Tongue (tissue), 2 donors: ENCODE measurements around the gene IRF7. TPM values are rescaled to one million over a fixed set of nuclear protein-coding genes. Genes with fewer than 3 reads are reported as not detected.

Source experiments
- DNase-seq: peaks from one replicate; pipeline ENCODE4 v3.0.0-alpha.2; 2015
- total RNA-seq: library from RNA; depleted of rRNA; stranded (reverse); fragments of >200 nt; gene quantifications from one replicate; pipeline ENCODE4 v1.2.3, GENCODE V29; 2014

Gene IRF7
- total RNA-seq, 1 donor from 2014 or later = 12.5 TPM

DNA sequence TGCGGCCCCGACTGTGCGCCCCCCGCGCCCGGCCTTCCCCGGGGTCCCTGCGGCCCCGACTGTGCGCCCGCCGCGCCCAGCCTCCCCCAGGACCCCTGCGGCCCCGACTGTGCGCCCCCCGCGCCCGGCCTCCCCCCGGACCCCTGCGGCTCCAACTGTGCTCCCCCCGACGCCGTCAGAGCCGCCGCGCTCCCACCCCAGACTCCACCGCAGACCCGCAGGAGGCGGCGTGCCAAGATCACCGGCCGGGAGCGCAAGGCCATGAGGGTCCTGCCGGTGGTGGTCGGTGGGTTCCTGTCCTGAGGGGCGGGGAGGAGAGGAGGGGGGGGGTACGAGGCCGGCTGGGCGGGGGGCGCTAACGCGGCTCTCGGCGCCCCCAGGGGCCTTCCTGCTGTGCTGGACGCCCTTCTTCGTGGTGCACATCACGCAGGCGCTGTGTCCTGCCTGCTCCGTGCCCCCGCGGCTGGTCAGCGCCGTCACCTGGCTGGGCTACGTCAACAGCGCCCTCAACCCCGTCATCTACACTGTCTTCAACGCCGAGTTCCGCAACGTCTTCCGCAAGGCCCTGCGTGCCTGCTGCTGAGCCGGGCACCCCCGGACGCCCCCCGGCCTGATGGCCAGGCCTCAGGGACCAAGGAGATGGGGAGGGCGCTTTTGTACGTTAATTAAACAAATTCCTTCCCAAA, 24.4 kb upstream of the IRF7 start:
- DNase-seq = no peak

DNA sequence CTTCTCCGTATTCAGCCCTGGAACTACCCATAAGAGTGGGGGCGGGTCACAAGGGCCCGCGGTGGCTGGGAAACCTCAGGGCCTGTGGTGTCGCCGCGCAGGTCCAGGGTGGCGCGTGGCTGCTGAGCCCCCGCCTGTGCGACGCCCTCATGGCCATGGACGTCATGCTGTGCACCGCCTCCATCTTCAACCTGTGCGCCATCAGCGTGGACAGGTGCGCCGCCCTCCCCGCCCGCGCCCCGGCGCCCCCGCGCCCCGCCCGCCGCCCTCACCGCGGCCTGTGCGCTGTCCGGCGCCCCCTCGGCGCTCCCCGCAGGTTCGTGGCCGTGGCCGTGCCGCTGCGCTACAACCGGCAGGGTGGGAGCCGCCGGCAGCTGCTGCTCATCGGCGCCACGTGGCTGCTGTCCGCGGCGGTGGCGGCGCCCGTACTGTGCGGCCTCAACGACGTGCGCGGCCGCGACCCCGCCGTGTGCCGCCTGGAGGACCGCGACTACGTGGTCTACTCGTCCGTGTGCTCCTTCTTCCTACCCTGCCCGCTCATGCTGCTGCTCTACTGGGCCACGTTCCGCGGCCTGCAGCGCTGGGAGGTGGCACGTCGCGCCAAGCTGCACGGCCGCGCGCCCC, 23.7 kb upstream of the IRF7 start:
- DNase-seq = no peak

DNA sequence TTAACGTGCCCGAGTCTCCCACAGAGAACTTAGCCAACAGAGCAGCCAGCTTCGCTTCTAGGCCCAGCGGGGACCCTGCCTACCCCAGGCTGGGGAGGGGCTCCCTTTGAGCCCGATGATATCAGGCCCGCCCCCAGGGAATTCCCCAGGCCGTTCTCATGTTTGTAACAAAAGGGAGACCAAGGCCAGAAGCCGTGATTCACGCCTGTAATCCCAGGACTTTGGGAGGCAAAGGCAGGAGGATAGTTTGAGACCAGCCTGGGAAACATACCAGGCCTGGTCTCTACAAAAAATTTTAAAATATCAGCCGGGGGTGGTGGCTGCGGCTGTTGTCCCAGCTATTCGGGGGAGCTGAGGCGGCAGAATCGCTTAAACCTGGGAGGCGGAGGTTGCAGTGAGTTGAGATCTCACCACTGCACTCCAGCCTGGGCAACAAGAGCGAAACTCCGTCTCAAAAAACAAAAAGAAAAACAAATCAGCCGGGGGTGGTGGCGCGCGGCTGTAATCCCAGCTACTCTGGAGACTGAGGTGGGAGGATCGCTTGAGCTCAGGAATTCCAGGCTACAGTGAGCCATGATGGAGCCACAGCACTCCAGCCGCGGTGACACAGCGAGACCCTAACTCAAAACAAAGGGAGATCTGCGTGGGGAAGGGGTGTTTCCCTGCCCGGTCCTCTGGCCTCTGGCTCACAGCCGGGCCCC, 23.0 kb upstream of the IRF7 start:
- DNase-seq = no peak

DNA sequence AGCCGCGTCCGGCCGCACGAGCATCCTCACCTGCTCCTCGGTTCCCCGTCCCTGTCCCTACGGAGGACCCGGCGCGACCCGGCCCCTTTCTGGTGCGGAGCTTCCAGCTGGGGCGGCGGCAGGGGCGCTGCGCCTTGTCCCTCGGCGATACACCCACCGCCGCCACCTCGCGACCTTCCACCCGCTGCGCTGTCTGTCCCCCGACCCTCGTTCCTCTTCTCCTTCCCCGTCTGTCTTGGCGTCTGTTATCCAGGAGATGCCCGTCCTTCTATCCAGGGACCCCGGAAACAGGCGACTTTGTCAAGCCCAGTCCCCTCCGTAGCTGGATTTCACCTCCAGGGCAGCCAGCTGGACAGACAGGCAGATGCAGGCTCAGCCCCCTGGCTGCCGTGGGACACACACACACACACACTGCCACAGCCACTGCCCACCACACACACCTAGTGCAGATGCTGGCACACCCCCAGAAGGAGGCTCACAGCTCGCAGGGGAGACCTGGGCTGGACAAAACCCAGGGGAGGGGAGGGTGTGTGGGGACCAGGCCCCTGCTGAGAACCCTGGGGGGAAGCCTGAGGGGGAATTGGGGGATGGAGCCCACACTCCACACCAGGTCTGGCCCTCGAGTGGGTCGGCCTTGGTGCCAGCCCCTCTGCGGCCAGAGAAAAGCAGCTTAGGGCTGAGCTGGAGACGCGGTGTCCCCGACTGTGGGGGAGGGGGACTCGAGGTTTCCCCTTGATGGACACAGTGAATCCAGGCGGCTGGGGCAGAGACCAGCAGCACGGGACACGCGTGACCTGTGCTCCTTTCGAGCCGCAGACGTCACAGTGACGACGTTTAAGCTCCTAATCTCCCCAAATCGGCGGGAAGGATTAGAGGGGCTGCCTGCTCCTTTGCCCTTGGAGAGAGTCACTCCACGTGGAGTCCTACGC, 22.1 kb upstream of the IRF7 start:
- DNase-seq = no peak

DNA sequence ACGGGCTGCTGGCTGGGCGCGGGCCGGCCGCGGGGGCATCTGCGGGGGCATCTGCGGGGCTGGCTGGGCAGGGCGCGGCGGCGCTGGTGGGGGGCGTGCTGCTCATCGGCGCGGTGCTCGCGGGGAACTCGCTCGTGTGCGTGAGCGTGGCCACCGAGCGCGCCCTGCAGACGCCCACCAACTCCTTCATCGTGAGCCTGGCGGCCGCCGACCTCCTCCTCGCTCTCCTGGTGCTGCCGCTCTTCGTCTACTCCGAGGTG, 21.5 kb upstream of the IRF7 start:
- DNase-seq = no peak

DNA sequence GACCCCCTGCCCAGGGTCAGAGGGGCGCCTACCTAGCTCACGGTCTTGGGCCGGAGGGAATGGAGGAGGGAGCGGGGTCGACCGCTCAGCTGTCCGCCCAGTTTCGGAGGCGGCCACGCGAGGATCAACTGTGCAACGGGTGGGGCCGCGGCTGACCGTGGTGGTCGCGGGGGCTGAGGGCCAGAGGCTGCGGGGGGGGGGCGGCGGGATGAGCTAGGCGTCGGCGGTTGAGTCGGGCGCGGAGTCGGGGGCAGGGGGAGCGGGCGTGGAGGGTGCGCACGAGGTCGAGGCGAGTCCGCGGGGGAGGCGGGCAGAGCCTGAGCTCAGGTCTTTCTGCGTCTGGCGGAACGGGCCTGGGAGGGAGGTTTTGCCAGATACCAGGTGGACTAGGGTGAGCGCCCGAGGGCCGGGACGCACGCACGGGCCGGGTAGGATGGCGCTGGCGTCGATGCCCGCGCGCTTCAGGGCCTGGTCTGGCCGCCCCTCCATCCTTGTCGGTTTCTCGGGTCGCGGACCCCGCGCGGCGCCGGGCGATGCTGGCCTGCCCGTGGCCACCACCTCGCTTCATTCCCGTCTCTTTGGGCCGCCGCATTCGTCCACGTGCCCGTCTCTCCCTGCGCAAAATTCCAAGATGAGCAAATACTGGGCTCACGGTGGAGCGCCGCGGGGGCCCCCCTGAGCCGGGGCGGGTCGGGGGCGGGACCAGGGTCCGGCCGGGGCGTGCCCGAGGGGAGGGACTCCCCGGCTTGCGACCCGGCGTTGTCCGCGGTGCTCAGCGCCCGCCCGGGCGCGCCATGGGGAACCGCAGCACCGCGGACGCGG, 21.0 kb upstream of the IRF7 start, which contains the start of gene DRD4:
Gene DRD4 (plus strand): TSS at position 759 of the 822 bp plus-strand sequence. CDS start 36 bp downstream, at position 795.
- DNase-seq = no peak

DNA sequence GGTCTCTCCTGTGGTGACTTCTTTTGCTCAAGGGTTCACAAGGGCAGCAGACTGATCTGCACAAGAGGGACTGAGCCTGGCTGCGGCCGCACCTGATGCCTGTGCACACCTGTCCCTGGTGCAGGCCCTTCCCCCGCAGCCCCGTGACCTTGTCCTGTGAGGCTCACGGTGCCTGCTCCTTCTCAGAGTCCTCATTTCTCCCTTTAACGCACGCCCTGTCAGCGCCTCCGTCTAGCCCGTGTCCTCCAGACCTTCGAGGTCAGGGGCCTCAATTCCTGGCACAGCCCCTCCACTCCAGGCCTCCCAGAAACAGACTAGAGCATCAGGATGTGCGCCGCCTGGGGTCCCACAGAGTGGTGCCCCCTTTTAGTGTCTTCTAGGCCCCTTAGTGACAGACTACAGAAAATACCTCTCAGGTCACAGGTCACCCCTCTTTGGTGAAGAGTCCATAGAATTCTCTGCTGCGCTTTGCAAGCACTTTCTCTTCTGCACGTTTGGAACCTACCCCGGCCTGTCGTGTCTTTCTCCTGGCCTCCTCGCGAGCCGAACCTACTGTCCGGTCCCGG, 20.3 kb upstream of the IRF7 start:
- DNase-seq = no peak

DNA sequence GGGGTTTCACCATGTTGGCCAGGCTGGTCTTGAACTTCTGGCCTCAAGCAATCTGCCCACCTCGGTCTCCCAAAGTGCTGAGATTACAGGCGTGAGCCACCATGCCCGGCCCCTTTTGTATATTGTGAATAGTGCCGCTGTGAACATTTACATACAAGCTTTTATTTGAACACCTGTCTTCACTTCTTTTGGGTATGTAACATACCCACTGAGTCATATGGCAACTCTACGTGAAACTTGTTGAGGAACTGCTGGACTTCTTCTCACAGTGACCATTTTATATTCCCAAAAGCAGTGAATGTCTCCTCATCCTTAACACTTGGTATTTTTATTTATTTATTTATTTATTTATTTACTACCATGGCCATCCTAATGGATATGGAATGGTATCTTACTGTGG, 15.1 kb upstream of the IRF7 start:
- no peak for DNase-seq

DNA sequence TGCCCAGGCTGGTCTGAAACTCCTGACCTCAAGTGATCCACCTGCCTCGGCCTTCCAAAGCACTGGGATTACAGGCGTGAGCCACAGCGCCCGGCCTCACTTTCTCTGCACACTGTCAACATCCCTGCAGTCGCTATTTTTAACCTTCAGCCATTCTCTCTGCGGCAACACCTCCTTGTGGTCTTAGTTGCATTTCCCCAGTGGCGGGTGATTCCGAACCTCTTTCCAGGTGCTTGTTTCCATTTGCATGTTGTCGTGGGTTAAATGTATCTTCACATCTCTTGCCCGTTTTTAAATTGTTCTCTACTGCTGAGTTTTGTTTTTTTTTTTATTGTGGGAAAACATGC, 13.5 kb upstream of the IRF7 start:
- peak; percentile 55 for DNase-seq

DNA sequence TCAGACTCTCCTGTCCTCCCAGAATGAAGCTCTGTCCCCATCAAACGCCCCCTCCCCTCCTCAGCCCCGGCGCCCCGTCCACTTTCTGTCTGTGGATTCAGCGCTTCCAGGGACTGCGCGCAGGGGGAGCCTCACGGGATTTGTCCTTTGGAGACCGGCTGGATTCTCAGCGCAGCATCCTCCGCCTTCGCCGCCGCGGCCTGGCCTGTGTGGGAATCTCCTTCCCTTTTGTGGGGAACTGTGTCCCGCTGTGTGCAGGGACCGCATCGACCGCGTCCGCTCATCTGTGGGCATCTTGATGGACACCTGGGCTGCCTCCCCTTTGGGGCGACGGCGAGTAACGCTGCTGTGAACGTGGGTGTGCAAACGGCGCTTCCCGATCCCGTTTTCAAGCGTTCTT, 12.3 kb upstream of the IRF7 start:
- no peak for DNase-seq

DNA sequence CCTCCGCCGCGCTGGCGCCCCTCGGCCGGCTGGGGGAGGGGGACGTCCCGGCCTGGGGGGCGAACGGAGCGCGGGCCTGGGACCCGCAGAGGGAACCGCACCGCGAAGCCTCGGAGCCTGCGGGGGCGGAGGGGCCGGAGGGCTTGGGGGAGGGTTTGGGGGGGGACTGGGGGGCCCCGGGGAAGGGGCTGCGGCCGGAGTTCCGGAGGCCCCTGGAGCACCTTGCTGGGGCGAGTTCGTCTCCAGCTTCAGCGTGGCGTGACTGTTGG, 11.5 kb upstream of the IRF7 start:
- DNase-seq = no peak

DNA sequence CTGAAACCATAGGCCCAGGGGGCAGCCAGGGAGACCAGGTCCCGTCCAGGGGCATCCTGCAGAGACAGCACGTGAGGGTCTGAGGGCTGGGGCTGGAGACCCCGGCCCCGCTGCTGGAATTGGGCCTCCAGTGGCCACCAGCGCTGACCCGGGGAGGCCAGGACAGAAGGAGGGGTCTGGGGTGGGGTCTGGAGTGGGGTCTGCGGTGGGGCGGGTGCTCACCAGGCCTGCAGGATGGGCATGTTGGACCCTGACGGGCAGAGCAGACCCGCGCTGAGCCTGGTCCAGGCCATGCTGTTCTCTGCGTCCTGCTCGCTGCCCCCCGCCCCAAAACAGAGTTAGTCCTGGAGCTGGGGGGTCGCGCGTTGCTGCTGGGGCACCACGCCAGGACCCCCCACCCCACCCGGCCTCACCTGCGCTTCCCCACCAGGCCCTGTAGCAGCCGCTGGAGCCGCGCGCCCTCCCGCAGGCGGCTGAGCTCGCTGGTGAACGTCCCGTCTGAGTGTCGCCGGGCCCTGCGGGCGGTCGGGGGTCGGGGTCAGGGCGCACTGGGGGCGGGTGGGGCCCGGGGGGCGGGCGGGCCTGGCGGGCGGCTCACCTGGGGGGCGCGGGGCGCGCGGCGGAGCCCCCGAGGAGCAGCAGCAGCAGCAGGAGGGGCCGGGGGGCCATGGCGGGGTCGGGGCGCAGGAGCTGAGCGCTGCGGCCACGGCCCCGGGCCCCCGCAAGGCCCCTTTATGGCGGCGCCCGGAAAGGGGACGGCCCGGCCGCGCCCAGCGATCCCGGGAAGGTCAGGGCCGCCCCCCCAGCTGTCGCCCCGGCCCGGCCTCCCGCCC, 10.9 kb upstream of the IRF7 start, which contains the start of gene SCT:
Gene SCT (minus strand): TSS at position 707 of the 833 bp plus-strand sequence. CDS start 38 bp downstream, at position 669.
- DNase-seq = peak; percentile 42

DNA sequence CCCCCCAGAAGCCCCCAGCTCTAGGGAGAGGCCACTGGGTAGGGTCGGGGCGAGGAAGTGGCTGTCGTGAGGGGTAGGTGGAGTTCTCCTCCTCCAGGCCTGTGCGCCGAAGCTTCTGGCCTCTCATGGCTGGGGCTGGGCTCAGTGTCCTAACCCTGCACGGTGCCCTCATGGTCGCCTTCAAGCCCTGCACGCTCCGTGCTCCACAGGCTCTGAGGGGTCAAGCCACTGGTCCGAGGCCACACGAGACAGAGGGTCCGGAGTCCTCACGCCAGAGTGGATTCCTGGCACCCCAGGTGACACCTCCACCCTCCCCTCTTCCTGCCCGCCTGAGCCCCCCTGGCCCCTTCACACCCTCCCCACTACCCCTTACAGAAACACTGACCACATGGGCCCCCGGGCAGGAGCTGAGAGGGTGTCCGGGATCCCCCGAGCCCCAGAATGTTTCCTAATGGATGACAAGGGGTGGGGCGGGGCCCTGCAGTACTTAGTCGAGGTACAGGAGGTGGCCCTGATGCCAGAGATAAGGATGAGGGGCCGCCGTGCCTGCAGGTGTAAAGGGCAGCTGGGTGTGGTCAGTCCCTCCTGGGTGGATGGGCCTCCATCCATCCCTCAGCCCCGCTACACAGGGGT, 10.0 kb upstream of the IRF7 start:
- DNase-seq = no peak

DNA sequence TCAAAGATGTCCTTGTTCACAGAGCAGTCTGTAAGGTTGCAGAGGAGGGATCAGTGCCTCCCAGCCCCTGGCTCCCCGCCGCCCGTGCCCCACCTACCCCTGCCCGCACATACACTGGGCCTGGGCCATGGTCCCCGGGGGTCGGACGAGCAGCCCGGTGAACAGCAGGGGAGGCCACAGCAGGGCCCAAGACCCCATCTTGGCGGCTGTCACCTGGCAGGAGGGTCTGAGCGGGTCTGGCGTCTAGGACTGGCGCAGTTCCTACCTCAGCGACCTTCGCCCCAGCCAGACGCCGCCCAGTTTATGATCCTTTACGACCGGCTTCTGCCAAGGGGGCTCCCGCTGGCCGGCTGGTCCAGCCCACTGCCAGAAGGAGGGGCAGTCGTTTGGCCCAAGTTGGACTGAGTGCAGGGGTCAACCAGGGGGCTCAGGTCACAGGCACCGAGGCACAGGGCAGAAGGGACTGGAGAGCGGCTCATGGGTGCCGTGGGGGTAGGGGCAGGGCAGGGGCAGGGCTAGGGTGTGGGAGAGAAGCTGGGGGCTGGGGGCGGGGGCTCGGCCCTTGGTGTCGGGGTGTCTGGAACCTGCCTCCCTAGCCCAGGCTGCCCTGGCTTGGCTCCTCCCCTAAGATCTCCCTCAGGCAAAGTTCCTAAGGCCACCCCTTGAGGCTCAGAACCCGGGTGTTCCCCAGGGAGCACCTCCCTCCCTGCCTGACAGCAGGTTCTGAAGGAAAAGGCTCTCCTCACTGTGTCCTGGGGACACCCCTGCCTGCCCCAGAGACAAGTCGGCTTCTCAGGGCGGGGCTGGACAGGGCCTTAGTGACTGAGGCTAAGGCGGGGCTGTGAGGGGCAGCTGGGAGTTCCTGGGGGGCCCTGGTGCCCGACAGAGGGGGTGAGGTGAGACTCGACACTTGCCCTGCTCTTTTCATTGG, 9.2 kb upstream of the IRF7 start, which contains the start of gene CDHR5:
Gene CDHR5 (minus strand): TSS at position 251 of the 931 bp plus-strand sequence. CDS start 53 bp downstream, at position 198.
- DNase-seq = no peak

DNA sequence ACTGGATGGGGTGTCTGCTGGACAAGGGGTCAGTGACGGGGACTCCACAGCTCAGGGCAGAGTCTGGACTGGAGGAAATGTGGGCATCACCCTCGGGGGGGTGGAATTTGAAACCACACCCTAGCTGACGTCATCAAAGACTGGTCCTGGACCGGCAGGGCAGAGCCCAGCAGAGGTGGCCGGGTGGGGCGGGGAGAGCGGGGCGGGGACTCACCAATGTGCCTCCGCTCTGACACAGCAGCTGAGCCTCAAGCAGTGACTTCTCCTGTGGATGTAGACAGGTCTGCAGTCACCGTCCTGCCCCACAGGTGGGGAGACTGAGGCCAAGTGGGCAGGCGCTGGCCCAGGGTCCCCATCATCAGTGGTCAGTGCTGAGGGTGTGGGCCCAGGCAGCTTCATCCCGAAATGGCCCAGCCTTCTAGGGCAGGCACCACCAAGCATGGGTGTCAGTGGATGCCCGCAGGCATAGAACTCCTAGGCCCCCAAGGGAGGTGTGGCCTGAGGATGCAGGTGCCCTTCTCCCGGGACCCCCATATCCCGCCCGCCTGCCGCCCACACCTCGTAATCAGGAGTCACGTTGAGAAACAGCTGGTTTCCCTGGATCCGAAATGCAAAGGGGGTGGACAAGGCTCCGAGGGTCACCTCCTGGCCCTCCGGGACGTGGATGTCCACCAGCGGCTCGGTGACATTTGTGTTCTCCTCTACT, 8.4 kb upstream of the IRF7 start:
- no peak for DNase-seq

DNA sequence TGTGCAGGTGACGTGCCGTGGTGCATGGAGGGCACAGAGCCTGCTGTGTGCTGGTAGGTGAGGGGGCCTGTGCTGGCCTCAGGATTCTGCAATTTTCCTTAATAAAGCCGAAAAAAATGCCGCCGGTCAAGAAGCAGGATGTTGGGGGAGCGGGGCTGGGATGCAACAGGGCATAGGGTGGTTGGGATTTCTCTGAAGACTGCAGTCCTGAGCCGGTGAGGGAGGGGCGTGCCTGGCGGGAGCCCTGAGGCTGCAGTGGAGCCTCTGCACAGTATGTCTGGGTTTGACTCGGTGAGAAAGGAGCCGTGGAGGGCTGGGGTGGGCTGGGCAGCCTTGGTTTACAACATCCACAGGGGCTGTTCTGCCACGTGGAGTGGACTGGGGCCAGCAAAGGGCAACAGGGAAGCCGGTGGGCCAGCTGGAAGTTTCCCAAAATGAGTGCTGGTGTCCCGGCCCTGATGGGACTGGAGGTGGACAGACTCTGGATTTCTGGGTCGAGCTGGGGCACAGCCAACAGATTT, 7.7 kb upstream of the IRF7 start:
- DNase-seq = no peak

DNA sequence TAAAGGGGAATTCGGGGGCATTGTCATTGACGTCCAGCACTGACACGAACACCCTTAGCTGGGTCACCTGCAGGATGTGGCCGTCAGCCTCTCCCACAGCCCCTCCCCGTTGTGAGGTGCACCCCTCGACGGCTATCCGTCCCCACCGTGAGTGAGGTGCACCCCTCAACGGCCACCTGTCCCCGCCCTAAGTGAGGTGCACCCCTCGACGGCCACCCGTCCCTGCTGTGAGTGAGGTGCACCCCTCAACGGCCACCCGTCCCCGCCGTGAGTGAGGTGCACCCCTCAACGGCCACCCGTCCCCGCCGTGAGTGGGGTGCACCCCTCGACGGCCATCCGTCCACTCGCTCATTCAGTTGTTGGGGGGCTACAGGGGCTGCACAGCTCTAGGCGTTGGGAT, 6.1 kb upstream of the IRF7 start:
- DNase-seq = no peak
